H9 (cell line): Measurements from ENCODE around the gene ZNF451. TPM values are rescaled to one million over a fixed set of nuclear protein-coding genes. Genes with fewer than 3 reads are reported as not detected.

Experiments
- DNase-seq: peaks from one replicate; pipeline ENCODE4 v3.0.0-alpha.2; 2017
- H2AFZ ChIP-seq: one replicate; pipeline ENCODE4 v1.6.1; 2013; ENCODE audit warnings: mild to moderate bottlenecking, low read length, control low read depth, moderate library complexity
- H2AK5ac ChIP-seq: 2 replicates; pipeline ENCODE4 v1.6.1; 2013; ENCODE audit warnings: low read length, control low read depth, mixed read lengths; ENCODE audit not compliant: insufficient read length
- H2BK120ac ChIP-seq: one replicate; pipeline ENCODE4 v1.6.1; 2013; ENCODE audit warnings: low read depth, mild to moderate bottlenecking, low read length, control low read depth, inconsistent platforms; ENCODE audit not compliant: poor library complexity, severe bottlenecking
- H2BK12ac ChIP-seq: 2 replicates; pipeline ENCODE4 v1.6.1; 2013; ENCODE audit warnings: low read length, control low read depth, mixed read lengths, low read depth; ENCODE audit not compliant: insufficient read length
- H2BK15ac ChIP-seq: 2 replicates; pipeline ENCODE4 v1.6.1; 2013; ENCODE audit warnings: low read depth, low read length, control low read depth
- H2BK20ac ChIP-seq: one replicate; pipeline ENCODE4 v1.6.1; 2013; ENCODE audit warnings: low read depth, mild to moderate bottlenecking, low read length, control low read depth, inconsistent platforms; ENCODE audit not compliant: poor library complexity, severe bottlenecking
- H2BK5ac ChIP-seq: 2 replicates; pipeline ENCODE4 v1.6.1; 2013; ENCODE audit warnings: low read length, control low read depth, mixed read lengths; ENCODE audit not compliant: insufficient read length
- H3K14ac ChIP-seq: 2 replicates; pipeline ENCODE4 v1.6.1; 2013; ENCODE audit warnings: low read length, control low read depth; ENCODE audit not compliant: insufficient read depth
- H3K18ac ChIP-seq: 2 replicates; pipeline ENCODE4 v1.6.1; 2013; ENCODE audit warnings: low read depth, mild to moderate bottlenecking, mixed read lengths, low read length, control low read depth; ENCODE audit not compliant: insufficient read length
- H3K23ac ChIP-seq: 2 replicates; pipeline ENCODE4 v1.6.1; 2013; ENCODE audit warnings: low read length, control low read depth, mixed read lengths, low read depth; ENCODE audit not compliant: insufficient read length
- H3K23me2 ChIP-seq: 2 replicates; pipeline ENCODE4 v1.6.1; 2013; ENCODE audit warnings: low read depth, mild to moderate bottlenecking, mixed read lengths, low read length, control low read depth; ENCODE audit not compliant: insufficient read length, poor library complexity, severe bottlenecking
- H3K27ac ChIP-seq: 2 replicates; pipeline ENCODE4 v1.5.1; 2013; ENCODE audit warnings: low read length, control low read depth, mixed read lengths, low read depth; ENCODE audit not compliant: insufficient read length
- H3K27me3 ChIP-seq: 2 replicates; pipeline ENCODE4 v1.6.1; 2013; ENCODE audit warnings: low read length, control low read depth, inconsistent platforms; ENCODE audit not compliant: insufficient read depth
- H3K4ac ChIP-seq: 2 replicates; pipeline ENCODE4 v1.6.1; 2013; ENCODE audit warnings: low read depth, mild to moderate bottlenecking, control low read depth, inconsistent platforms, low read length, moderate library complexity
- H3K4me1 ChIP-seq: 2 replicates; pipeline ENCODE4 v1.6.1; 2013; ENCODE audit warnings: low read length, control low read depth, inconsistent platforms; ENCODE audit not compliant: insufficient read depth
- H3K4me2 ChIP-seq: 2 replicates; pipeline ENCODE4 v1.6.1; 2013; ENCODE audit warnings: low read length, control low read depth, mixed read lengths; ENCODE audit not compliant: insufficient read length, insufficient read depth
- H3K56ac ChIP-seq: 2 replicates; pipeline ENCODE4 v1.6.1; 2013; ENCODE audit warnings: low read depth, mild to moderate bottlenecking, mixed read lengths, low read length, control low read depth; ENCODE audit not compliant: insufficient read length
- H3K79me1 ChIP-seq: 2 replicates; pipeline ENCODE4 v1.6.1; 2013; ENCODE audit warnings: low read depth, mild to moderate bottlenecking, moderate library complexity, low read length, control low read depth, inconsistent platforms; ENCODE audit not compliant: insufficient read depth, poor library complexity, severe bottlenecking
- H3K79me2 ChIP-seq: 2 replicates; pipeline ENCODE4 v1.6.1; 2013; ENCODE audit warnings: low read length, control low read depth, inconsistent platforms; ENCODE audit not compliant: insufficient read depth
- H3K9ac ChIP-seq: 2 replicates; pipeline ENCODE4 v1.6.1; 2013; ENCODE audit warnings: low read length, control low read depth, mixed read lengths; ENCODE audit not compliant: insufficient read length; ENCODE audit errors: extremely low read depth
- H3K9me3 ChIP-seq: one replicate; pipeline ENCODE4 v1.6.1; 2013; ENCODE audit warnings: low read depth, low read length, inconsistent platforms; ENCODE audit not compliant: control insufficient read depth
- H3T11ph ChIP-seq: one replicate; pipeline ENCODE4 v1.6.1; 2013; ENCODE audit warnings: mild to moderate bottlenecking, low read length, control low read depth, inconsistent platforms
- H4K20me1 ChIP-seq: one replicate; pipeline ENCODE4 v1.6.1; 2013; ENCODE audit not compliant: control insufficient read depth, insufficient read length, insufficient read depth
- H4K5ac ChIP-seq: 2 replicates; pipeline ENCODE4 v1.6.1; 2013; ENCODE audit warnings: low read depth, mild to moderate bottlenecking, mixed read lengths, low read length, control low read depth; ENCODE audit not compliant: insufficient read length
- H4K8ac ChIP-seq: replicated peaks from 2 replicates; pipeline ENCODE4 v1.6.1; 2013; ENCODE audit warnings: low read length, control low read depth, mixed read lengths, low read depth; ENCODE audit not compliant: insufficient read length
- H4K91ac ChIP-seq: 2 replicates; pipeline ENCODE4 v1.6.1; 2013; ENCODE audit warnings: low read depth, mild to moderate bottlenecking, moderate library complexity, mixed read lengths, low read length, control low read depth; ENCODE audit not compliant: insufficient read length
- H3K27ac Mint-ChIP-seq, 3 experiments: 2 replicates in 2 of 3; 3 replicates in 1 of 3; pipeline ENCODE4 v1.8.0; 2020 to 2021; ENCODE audit warnings: mixed read lengths in 3 of 3, mild to moderate bottlenecking in 1 of 3, moderate library complexity in 1 of 3
- H3K27me3 Mint-ChIP-seq: 2 replicates; pipeline ENCODE4 v1.8.0; 2021; ENCODE audit warnings: low read depth, mild to moderate bottlenecking, moderate library complexity, mixed read lengths
- H3K36me3 Mint-ChIP-seq, 3 experiments: 2 replicates in 2 of 3; 3 replicates in 1 of 3; pipeline ENCODE4 v1.8.0; 2020 to 2021; ENCODE audit warnings: low read depth in 3 of 3, mixed read lengths in 3 of 3; ENCODE audit not compliant: insufficient read depth in 1 of 3
- H3K4me1 Mint-ChIP-seq, 2 experiments: 2 replicates each; pipeline ENCODE4 v1.8.0; 2020; ENCODE audit warnings: mixed read lengths in 2 of 2
- H3K4me3 Mint-ChIP-seq, 2 experiments: 2 replicates in 1 of 2; 3 replicates in 1 of 2; pipeline ENCODE4 v1.8.0; 2020 to 2021; ENCODE audit warnings: mild to moderate bottlenecking in 2 of 2, mixed read lengths in 2 of 2, moderate library complexity in 1 of 2
- H3K9me3 Mint-ChIP-seq, 2 experiments: 2 replicates in 1 of 2; 3 replicates in 1 of 2; pipeline ENCODE4 v1.8.0; 2020; ENCODE audit warnings: mild to moderate bottlenecking in 2 of 2, mixed read lengths in 2 of 2, moderate library complexity in 1 of 2
- WGBS: extraction: QIAGEN DNeasy Blood & Tissue Kit; methylation state at CpG from one replicate; pipeline ENCODE4 v1.1.7; 2013; ENCODE audit warnings: missing lambda C conversion rate, low lambda C conversion rate, mixed read lengths; ENCODE audit not compliant: insufficient read length; ENCODE audit errors: extremely low coverage; 5-methylcytosine and 5-hydroxymethylcytosine counted together
- total RNA-seq: library from RNA; stranded (reverse); gene quantifications from 2 replicates; pipeline ENCODE4 v1.2.1, GENCODE V29; 2021
- TF ChIP-seq, protein P1 (sequence below): fragments of 200-600 bp; sonication (generic); conservative IDR thresholded peaks from 3 replicates; pipeline ENCODE4 v1.8.0; 2021; ENCODE audit warnings: antibody characterized with exemption, mild to moderate bottlenecking

Gene ZNF451
- total RNA-seq, 1 experiment from 2014 or later = 71.2 TPM

DNA sequence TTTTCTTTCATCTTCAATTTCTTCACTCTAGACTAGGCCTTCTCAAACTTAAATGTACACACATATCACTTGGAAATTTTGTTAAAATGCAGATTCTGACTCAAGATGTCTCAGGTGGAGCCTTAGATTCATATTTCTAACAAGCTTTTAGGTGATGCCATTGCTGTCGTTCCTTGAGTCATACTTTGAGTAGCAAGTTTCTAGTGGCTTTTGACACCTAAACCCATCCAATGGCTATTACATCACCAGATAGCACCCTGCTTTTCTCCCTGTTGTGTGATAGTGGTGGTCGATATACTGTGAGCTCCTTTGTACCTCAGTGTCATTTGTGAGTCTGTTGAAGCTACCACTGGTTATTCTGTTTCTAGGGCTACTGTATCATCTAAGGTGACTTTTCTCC, 47.4 kb downstream of the ZNF451 start:
- no peaks in the 10 kb centered on the region for H4K20me1 ChIP-seq
- no peak overlapping the region for H4K91ac ChIP-seq
- H3K27me3 ChIP-seq = no peaks in the 10 kb centered on the region
- H3K9me3 Mint-ChIP-seq = no peaks in the 10 kb centered on the region
- no peak overlapping the region for H2BK5ac ChIP-seq
- H3K27me3 Mint-ChIP-seq = no peaks in the 10 kb centered on the region
- H2BK120ac ChIP-seq = no peak overlapping the region
- H3K56ac ChIP-seq = no peak overlapping the region
- WGBS = no CpG with 5 or more reads among the region's 2 CpGs
- H3K14ac ChIP-seq = no peak overlapping the region
- H3K18ac ChIP-seq = no peak overlapping the region
- no peaks in the 10 kb centered on the region for H3K9me3 ChIP-seq
- H2BK12ac ChIP-seq = no peak overlapping the region
- no peak overlapping the region for H4K8ac ChIP-seq
- no peaks in the 10 kb centered on the region for H3K23me2 ChIP-seq
- no peak overlapping the region for H3T11ph ChIP-seq
- no peak overlapping the region for H3K4ac ChIP-seq
- H3K79me2 ChIP-seq = no peaks in the 10 kb centered on the region; the same call in 1 of the 2 replicates
- peaks cover 6 to 33% (median 33%) of the 10 kb centered on the region in 3 experiments; a peak in 6 of 7 replicates for H3K36me3 Mint-ChIP-seq
- H2BK15ac ChIP-seq = no peak overlapping the region
- no peak overlapping the region for H3K4me2 ChIP-seq
- H3K9ac ChIP-seq = no peak overlapping the region
- no peak overlapping the region for H3K27ac ChIP-seq
- no peak overlapping the region for H4K5ac ChIP-seq
- H2BK20ac ChIP-seq = no peak overlapping the region
- no peak overlapping the region for H2AK5ac ChIP-seq
- DNase-seq = no peak
- no peaks in the 10 kb centered on the region for H3K79me1 ChIP-seq
- no peak overlapping the region for H2AFZ ChIP-seq
- H3K4me3 Mint-ChIP-seq = no peak overlapping the region
- no peaks in the 10 kb centered on the region for H3K4me1 ChIP-seq
- no peak overlapping the region for H3K23ac ChIP-seq
- no peaks in the 10 kb centered on the region for H3K4me1 Mint-ChIP-seq
- no peak overlapping the region for H3K27ac Mint-ChIP-seq
- TF ChIP-seq, protein P1, sequence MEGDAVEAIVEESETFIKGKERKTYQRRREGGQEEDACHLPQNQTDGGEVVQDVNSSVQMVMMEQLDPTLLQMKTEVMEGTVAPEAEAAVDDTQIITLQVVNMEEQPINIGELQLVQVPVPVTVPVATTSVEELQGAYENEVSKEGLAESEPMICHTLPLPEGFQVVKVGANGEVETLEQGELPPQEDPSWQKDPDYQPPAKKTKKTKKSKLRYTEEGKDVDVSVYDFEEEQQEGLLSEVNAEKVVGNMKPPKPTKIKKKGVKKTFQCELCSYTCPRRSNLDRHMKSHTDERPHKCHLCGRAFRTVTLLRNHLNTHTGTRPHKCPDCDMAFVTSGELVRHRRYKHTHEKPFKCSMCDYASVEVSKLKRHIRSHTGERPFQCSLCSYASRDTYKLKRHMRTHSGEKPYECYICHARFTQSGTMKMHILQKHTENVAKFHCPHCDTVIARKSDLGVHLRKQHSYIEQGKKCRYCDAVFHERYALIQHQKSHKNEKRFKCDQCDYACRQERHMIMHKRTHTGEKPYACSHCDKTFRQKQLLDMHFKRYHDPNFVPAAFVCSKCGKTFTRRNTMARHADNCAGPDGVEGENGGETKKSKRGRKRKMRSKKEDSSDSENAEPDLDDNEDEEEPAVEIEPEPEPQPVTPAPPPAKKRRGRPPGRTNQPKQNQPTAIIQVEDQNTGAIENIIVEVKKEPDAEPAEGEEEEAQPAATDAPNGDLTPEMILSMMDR = no peak
